ENCODE results near the gene TRPM2.
A peak's percentile ranks its signal among the peaks of the same experiment; 100 is the strongest.

The TRPM2 gene

GRCh38 chr21:44445145-44445812 lies 91.9 kb downstream of the TRPM2 start:
- no peak for DNase-seq (ENCODE audit: low spot score)

- DNase-seq (ENCODE audit: low spot score) = no peak
Observed at GRCh38 chr21:44448651-44449131, 95.3 kb downstream of the TRPM2 start.

GRCh38 chr21:44449473-44450363 lies 96.3 kb downstream of the TRPM2 start:
- DNase-seq (ENCODE audit: low spot score) = no peak

GRCh38 chr21:44450402-44450801 lies 97.0 kb downstream of the TRPM2 start:
- DNase-seq (ENCODE audit: low spot score) = no peak

- DNase-seq (ENCODE audit: low spot score) = no peak
Observed at GRCh38 chr21:44450999-44451398, 97.6 kb downstream of the TRPM2 start.

GRCh38 chr21:44453120-44453519 lies 99.7 kb downstream of the TRPM2 start:
- DNase-seq (ENCODE audit: low spot score) = no peak

- no peak for DNase-seq (ENCODE audit: low spot score)
Observed at GRCh38 chr21:44454058-44454457, 100.6 kb downstream of the TRPM2 start.

GRCh38 chr21:44454747-44455523 lies 101.5 kb downstream of the TRPM2 start, which contains the start of gene LRRC3:
Gene LRRC3 (plus strand): TSS chr21:44455510. CDS start chr21:44456645, 1,135 bp downstream.
- DNase-seq (ENCODE audit: low spot score) = peak; percentile 93

GRCh38 chr21:44455524-44456213 lies 102.2 kb downstream of the TRPM2 start:
- DNase-seq (ENCODE audit: low spot score) = peak; percentile 42

- no peak for DNase-seq (ENCODE audit: low spot score)
Observed at GRCh38 chr21:44456214-44456914, 102.9 kb downstream of the TRPM2 start.

- DNase-seq (ENCODE audit: low spot score) = no peak
Observed at GRCh38 chr21:44456915-44457736, 103.7 kb downstream of the TRPM2 start.

GRCh38 chr21:44458971-44459711 lies 105.7 kb downstream of the TRPM2 start:
- DNase-seq (ENCODE audit: low spot score) = no peak

- no peak for DNase-seq (ENCODE audit: low spot score)
Observed at GRCh38 chr21:44459712-44460440, 106.5 kb downstream of the TRPM2 start.

- DNase-seq (ENCODE audit: low spot score) = no peak
Observed at GRCh38 chr21:44460441-44460755, 107.0 kb downstream of the TRPM2 start.

- no peak for DNase-seq (ENCODE audit: low spot score)
Observed at GRCh38 chr21:44461005-44461404, 107.6 kb downstream of the TRPM2 start.

- peak; percentile 48 for DNase-seq (ENCODE audit: low spot score)
Observed at GRCh38 chr21:44461464-44462001, 108.1 kb downstream of the TRPM2 start.

- DNase-seq (ENCODE audit: low spot score) = no peak
Observed at GRCh38 chr21:44462086-44462833, 108.8 kb downstream of the TRPM2 start.

GRCh38 chr21:44462834-44463200 lies 109.4 kb downstream of the TRPM2 start:
- DNase-seq (ENCODE audit: low spot score) = no peak
